HepG2 (cell line): ENCODE data around the gene ZNF384. TPM values are rescaled to one million over a fixed set of nuclear protein-coding genes. Genes with fewer than 3 reads are reported as not detected.
A peak's percentile ranks its signal among the peaks of the same experiment; 100 is the strongest.

Experiments used
- ATAC-seq: fragments of 200-7000 bp; cut with Tn5 transposase; 3 replicates; pipeline ENCODE4 v1.9.1; 2020; ENCODE audit warnings: mild to moderate bottlenecking, moderate library complexity
- BruUV-seq: library from RNA; stranded (reverse); fragments of 400-500 nt; replicated peaks from 2 replicates; lab custom pipeline; 2021; lab: Mats Ljungman, UMichigan
- CTCF ChIA-PET: fragments of 300-600 bp; formaldehyde crosslinking; extraction: SDS; loops from one replicate; lab custom pipeline; 2021; ENCODE audit warnings: low total read pairs, inconsistent platforms, low intra/inter-chr PET ratio; lab: Yijun Ruan, JAX
- POLR2A ChIA-PET: fragments of 350-600 bp; sonication (Branson Sonifier 250); formaldehyde crosslinking; loops from one replicate; lab custom pipeline; 2020; ENCODE audit warnings: antibody characterized with exemption, inconsistent platforms; lab: Yijun Ruan, JAX
- DNase-seq: peaks from one replicate; pipeline ENCODE4 v3.0.0-alpha.2; 2015; ENCODE audit warnings: low spot score
- FAIRE-seq: peaks from 3 replicates; lab custom pipeline; 2011; peaks lifted over from hg19 to GRCh38; lab: Jason Lieb, UNC
- H2AFZ ChIP-seq: one replicate; pipeline ENCODE4 v1.6.1; 2011; ENCODE audit warnings: low read length, inconsistent platforms
- H3K27ac ChIP-seq: fragments of 300-600 bp; 3 replicates; pipeline ENCODE4 v1.8.0; 2011; ENCODE audit warnings: mixed run types, mild to moderate bottlenecking, mixed read lengths, low read length, inconsistent platforms; ENCODE audit not compliant: insufficient read depth; ENCODE audit errors: extremely low read length
- H3K27me3 ChIP-seq, 2 experiments: fragments of 200-600 bp in 1 of 2; 2 replicates in 1 of 2; 3 replicates in 1 of 2; pipeline versions ENCODE4 v1.6.0 to v1.8.0; 2011; ENCODE audit warnings: low read length in 2 of 2, mild to moderate bottlenecking in 2 of 2, moderate library complexity in 2 of 2, inconsistent platforms in 1 of 2; ENCODE audit not compliant: insufficient read depth in 2 of 2, control insufficient read depth in 1 of 2
- H3K36me3 ChIP-seq, 2 experiments: fragments of 200-600 bp in 1 of 2; replicated peaks in 1 of 2; 2 replicates in 1 of 2; 3 replicates in 1 of 2; pipeline versions ENCODE4 v1.5.1 to v1.8.0; 2011; ENCODE audit warnings: low read length in 2 of 2, inconsistent platforms in 1 of 2; ENCODE audit not compliant: insufficient read depth in 2 of 2, control insufficient read depth in 1 of 2
- H3K4me1 ChIP-seq: 2 replicates; pipeline ENCODE4 v1.5.1; 2012; ENCODE audit warnings: low read length, inconsistent platforms; ENCODE audit not compliant: insufficient read depth
- H3K4me2 ChIP-seq: 2 replicates; pipeline ENCODE4 v1.6.0; 2011; ENCODE audit warnings: low read depth, low read length, inconsistent platforms
- H3K4me3 ChIP-seq, 3 experiments: fragments of 200-600 bp in 1 of 3; sonication (generic), shearing (Covaris generic) in 1 of 3; replicated peaks in 1 of 3; 2 replicates each; pipeline ENCODE4 v1.5.1; 2011 to 2016; ENCODE audit warnings: low read length in 3 of 3, inconsistent platforms in 2 of 3, low read depth in 2 of 3, mild to moderate bottlenecking in 2 of 3, control low read depth in 1 of 3, mixed read lengths in 1 of 3; ENCODE audit not compliant: insufficient read depth in 1 of 3
- H3K79me2 ChIP-seq: one replicate; pipeline ENCODE4 v1.6.1; 2011; ENCODE audit warnings: low read length, inconsistent platforms; ENCODE audit not compliant: insufficient read depth
- H3K9ac ChIP-seq: 2 replicates; pipeline ENCODE4 v1.6.0; 2011; ENCODE audit warnings: mild to moderate bottlenecking, low read depth, low read length, inconsistent platforms; ENCODE audit not compliant: insufficient read depth
- H3K9me3 ChIP-seq: 2 replicates; pipeline ENCODE4 v1.5.1; 2012; ENCODE audit warnings: mild to moderate bottlenecking, low read length
- H4K20me1 ChIP-seq: 2 replicates; pipeline ENCODE4 v1.6.0; 2011; ENCODE audit warnings: inconsistent platforms, mild to moderate bottlenecking, low read length, moderate library complexity; ENCODE audit not compliant: insufficient read depth
- HOXA5 ChIP-seq: sonication (generic); formaldehyde crosslinking; IDR thresholded peaks from 2 replicates; pipeline ENCODE4 v1.4.0; 2020; ENCODE audit warnings: missing genetic modification reagents
- JUN ChIP-seq: sonication (generic); formaldehyde crosslinking; IDR thresholded peaks from 2 replicates; pipeline ENCODE4 v1.4.0; 2020; ENCODE audit warnings: mild to moderate bottlenecking, missing genetic modification reagents
- MAZ ChIP-seq, 2 experiments: sonication (generic) in 1 of 2; formaldehyde crosslinking in 1 of 2; IDR thresholded peaks; 2 replicates each; pipeline versions ENCODE4 v1.5.0 to v1.6.1; 2012 to 2020; ENCODE audit warnings: low read depth in 2 of 2, mild to moderate bottlenecking in 2 of 2, borderline replicate concordance in 1 of 2, improper control_type of control experiment in 1 of 2, low read length in 1 of 2, missing genetic modification reagents in 1 of 2, moderate library complexity in 1 of 2
- MTA1 ChIP-seq: sonication (generic); formaldehyde crosslinking; IDR thresholded peaks from 2 replicates; pipeline ENCODE4 v1.4.0; 2020; ENCODE audit warnings: missing genetic modification reagents, mild to moderate bottlenecking, borderline replicate concordance
- PATZ1 ChIP-seq: sonication (generic); formaldehyde crosslinking; IDR thresholded peaks from 2 replicates; pipeline ENCODE4 v1.4.0; 2020; ENCODE audit warnings: missing genetic modification reagents
- RXRA ChIP-seq: sonication (generic); formaldehyde crosslinking; IDR thresholded peaks from 2 replicates; pipeline ENCODE4 v1.5.1; 2020; ENCODE audit warnings: missing genetic modification reagents
- TEAD2 ChIP-seq: sonication (generic); formaldehyde crosslinking; IDR thresholded peaks from 2 replicates; pipeline ENCODE4 v1.9.0; 2021; ENCODE audit warnings: missing genetic modification reagents
- THRA ChIP-seq: sonication (generic); formaldehyde crosslinking; IDR thresholded peaks from 2 replicates; pipeline ENCODE4 v1.4.0; 2020; ENCODE audit warnings: missing genetic modification reagents, borderline replicate concordance
- ZNF230 ChIP-seq: sonication (generic); formaldehyde crosslinking; IDR thresholded peaks from 2 replicates; pipeline ENCODE4 v1.4.0; 2020; ENCODE audit warnings: mild to moderate bottlenecking, missing genetic modification reagents
- ZNF331 ChIP-seq: sonication (generic); formaldehyde crosslinking; IDR thresholded peaks from 2 replicates; pipeline ENCODE4 v1.4.0; 2020; ENCODE audit warnings: missing genetic modification reagents
- ZNF589 ChIP-seq: sonication (generic); formaldehyde crosslinking; conservative IDR thresholded peaks from 2 replicates; pipeline ENCODE4 v1.8.0; 2022; ENCODE audit warnings: mild to moderate bottlenecking, moderate library complexity, missing genetic modification reagents
- ZNF792 ChIP-seq: IDR thresholded peaks from 2 replicates; pipeline ENCODE4 v1.6.1; 2016
- WGBS: methylation state at CpG from one replicate; pipeline ENCODE4 v1.1.6; 2017; ENCODE audit warnings: low lambda C conversion rate; 5-methylcytosine and 5-hydroxymethylcytosine counted together
- in situ Hi-C: cut with HindIII; loops from 2 replicates; pipeline ENCODE4 v1.10.0; 2017; ENCODE audit warnings: low pct_unique_long_range_greater_than_20kb; ENCODE audit not compliant: extremely low pct_ligation_motif_present
- intact Hi-C: fragments of 100-400 bp; cut with micrococcal nuclease; formaldehyde crosslinking; loops from one replicate; pipeline ENCODE4 v1.10.0; 2022; ENCODE audit not compliant: unreplicated experiment
- polyA plus RNA-seq, 8 experiments: library from polyadenylated mRNA; depleted of rRNA in 3 of 8; stranded (reverse) in 7 of 8; unstranded in 1 of 8; fragments of >200 nt; fragmentation: Illumina TruSeq in 4 of 8; extraction: Trizol in 4 of 8; gene quantifications; 2 replicates each; pipeline versions ENCODE4 v1.2.1 to v1.2.3, GENCODE V29; 2011 to 2016; ENCODE audit warnings: low read depth in 4 of 8, missing spikeins in 1 of 8, mixed read lengths in 1 of 8; ENCODE audit not compliant: insufficient read depth in 1 of 8
- total RNA-seq, 5 experiments: library from RNA; depleted of rRNA; stranded (reverse); fragments of >200 nt; fragmentation: Illumina TruSeq; extraction: Trizol; gene quantifications; 2 replicates each; pipeline ENCODE4 v1.2.3, GENCODE V29; 2016; ENCODE audit warnings: low read depth in 1 of 5
- TF ChIP-seq, protein P1 (sequence below): sonication (generic); formaldehyde crosslinking; IDR thresholded peaks from 2 replicates; pipeline ENCODE4 v1.5.1; 2020; ENCODE audit warnings: mild to moderate bottlenecking, missing genetic modification reagents, moderate library complexity
- TF ChIP-seq, protein P2 (sequence below): sonication (generic); formaldehyde crosslinking; IDR thresholded peaks from 2 replicates; pipeline ENCODE4 v1.4.0; 2020; ENCODE audit warnings: mild to moderate bottlenecking, missing genetic modification reagents
- TF ChIP-seq, protein P3 (sequence below): sonication (generic); formaldehyde crosslinking; IDR thresholded peaks from 2 replicates; pipeline ENCODE4 v1.8.0; 2022; ENCODE audit warnings: low read depth, missing genetic modification reagents

The ZNF384 gene
- total and polyA plus RNA-seq, 2 of the 13 experiments (the other 11 are each of a cell fraction or from before 2014, with no cell fraction given), result 23.6 to 55.3 TPM

- no peak within 1 kb of the TSS for H2AFZ ChIP-seq
- in situ Hi-C loops, result no loop called here
- ATAC-seq, result peak; percentile 63
- H3K36me3 ChIP-seq, result no peaks in the 10 kb centered on the region
- peaks cover 27% of the 10 kb centered on the region for H3K4me1 ChIP-seq
- no peak for DNase-seq
- H3K79me2 ChIP-seq, result no peaks in the 10 kb centered on the region
- no peaks in the 10 kb centered on the region for H3K9me3 ChIP-seq
- FAIRE-seq, result no peak
- CTCF ChIA-PET, result no interaction called here
- H3K27ac ChIP-seq, result no peak within 1 kb of the TSS
- H4K20me1 ChIP-seq, result no peaks in the 10 kb centered on the region
- intact Hi-C loops, result no loop called here
- peak within 1 kb of the TSS; percentile 40 for H3K9ac ChIP-seq
- peak within 1 kb of the TSS; percentile 94 for H3K4me2 ChIP-seq
- peak within 1 kb of the TSS; percentile 40 to 74 (median 45); a peak in 5 of 6 replicates for H3K4me3 ChIP-seq
- no TSS peak for BruUV-seq
- WGBS, result 2% methylated on average over 21 of the region's 43 CpGs
- H3K27me3 ChIP-seq, result peaks cover 6 to 64% of the 10 kb centered on the region in 2 experiments
- POLR2A ChIA-PET, result no interaction called here
- TF ChIP-seq THRA (CRISPR knock-in tag) (no peak), MTA1 (CRISPR knock-in tag) (0 out of 2 replicates have a peak, but pooled peaks have one; percentile 22), HOXA5 (CRISPR knock-in tag) (no peak), MAZ (IDR thresholded peaks at IDR 0.05; ENCODE audit: borderline replicate concordance, low read depth, low read length) (no peak), MAZ (CRISPR knock-in tag; IDR thresholded peaks at IDR 0.05; ENCODE audit: low read depth) (peak; percentile 6; the same call in 1 of the 2 replicates), ZNF589 (CRISPR knock-in tag) (0 out of 2 replicates have a peak, but pooled peaks have one; percentile 34), JUN (CRISPR knock-in tag) (no peak), RXRA (CRISPR knock-in tag) (no peak), ZNF331 (CRISPR knock-in tag) (0 out of 2 replicates have a peak, but pooled peaks have one; percentile 23), PATZ1 (CRISPR knock-in tag) (peak; percentile 57; the same call in 1 of the 2 replicates), ZNF230 (CRISPR knock-in tag) (no peak), TEAD2 (no peak), ZNF792 (CRISPR knock-in tag) (no peak)
- TF ChIP-seq, protein P1, sequence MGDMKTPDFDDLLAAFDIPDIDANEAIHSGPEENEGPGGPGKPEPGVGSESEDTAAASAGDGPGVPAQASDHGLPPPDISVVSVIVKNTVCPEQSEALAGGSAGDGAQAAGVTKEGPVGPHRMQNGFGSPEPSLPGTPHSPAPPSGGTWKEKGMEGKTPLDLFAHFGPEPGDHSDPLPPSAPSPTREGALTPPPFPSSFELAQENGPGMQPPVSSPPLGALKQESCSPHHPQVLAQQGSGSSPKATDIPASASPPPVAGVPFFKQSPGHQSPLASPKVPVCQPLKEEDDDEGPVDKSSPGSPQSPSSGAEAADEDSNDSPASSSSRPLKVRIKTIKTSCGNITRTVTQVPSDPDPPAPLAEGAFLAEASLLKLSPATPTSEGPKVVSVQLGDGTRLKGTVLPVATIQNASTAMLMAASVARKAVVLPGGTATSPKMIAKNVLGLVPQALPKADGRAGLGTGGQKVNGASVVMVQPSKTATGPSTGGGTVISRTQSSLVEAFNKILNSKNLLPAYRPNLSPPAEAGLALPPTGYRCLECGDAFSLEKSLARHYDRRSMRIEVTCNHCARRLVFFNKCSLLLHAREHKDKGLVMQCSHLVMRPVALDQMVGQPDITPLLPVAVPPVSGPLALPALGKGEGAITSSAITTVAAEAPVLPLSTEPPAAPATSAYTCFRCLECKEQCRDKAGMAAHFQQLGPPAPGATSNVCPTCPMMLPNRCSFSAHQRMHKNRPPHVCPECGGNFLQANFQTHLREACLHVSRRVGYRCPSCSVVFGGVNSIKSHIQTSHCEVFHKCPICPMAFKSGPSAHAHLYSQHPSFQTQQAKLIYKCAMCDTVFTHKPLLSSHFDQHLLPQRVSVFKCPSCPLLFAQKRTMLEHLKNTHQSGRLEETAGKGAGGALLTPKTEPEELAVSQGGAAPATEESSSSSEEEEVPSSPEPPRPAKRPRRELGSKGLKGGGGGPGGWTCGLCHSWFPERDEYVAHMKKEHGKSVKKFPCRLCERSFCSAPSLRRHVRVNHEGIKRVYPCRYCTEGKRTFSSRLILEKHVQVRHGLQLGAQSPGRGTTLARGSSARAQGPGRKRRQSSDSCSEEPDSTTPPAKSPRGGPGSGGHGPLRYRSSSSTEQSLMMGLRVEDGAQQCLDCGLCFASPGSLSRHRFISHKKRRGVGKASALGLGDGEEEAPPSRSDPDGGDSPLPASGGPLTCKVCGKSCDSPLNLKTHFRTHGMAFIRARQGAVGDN (CRISPR knock-in tag), result peak; percentile 43; the same call in 1 of the 2 replicates
- TF ChIP-seq, protein P2, sequence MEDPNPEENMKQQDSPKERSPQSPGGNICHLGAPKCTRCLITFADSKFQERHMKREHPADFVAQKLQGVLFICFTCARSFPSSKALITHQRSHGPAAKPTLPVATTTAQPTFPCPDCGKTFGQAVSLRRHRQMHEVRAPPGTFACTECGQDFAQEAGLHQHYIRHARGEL, result no peak
- TF ChIP-seq, protein P3, sequence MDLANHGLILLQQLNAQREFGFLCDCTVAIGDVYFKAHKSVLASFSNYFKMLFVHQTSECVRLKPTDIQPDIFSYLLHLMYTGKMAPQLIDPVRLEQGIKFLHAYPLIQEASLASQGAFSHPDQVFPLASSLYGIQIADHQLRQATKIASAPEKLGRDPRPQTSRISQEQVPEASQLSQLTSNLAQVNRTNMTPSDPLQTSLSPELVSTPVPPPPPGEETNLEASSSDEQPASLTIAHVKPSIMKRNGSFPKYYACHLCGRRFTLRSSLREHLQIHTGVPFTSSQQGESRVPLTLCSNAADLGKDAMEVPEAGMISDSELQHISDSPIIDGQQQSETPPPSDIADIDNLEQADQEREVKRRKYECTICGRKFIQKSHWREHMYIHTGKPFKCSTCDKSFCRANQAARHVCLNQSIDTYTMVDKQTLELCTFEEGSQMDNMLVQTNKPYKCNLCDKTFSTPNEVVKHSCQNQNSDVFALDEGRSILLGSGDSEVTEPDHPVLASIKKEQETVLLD (CRISPR knock-in tag), result 0 out of 2 replicates have a peak, but pooled peaks have one; percentile 22
These were observed 11.5 kb upstream of the ZNF384 start, which contains the start of gene PIANP for GRCh38 chr12:6700646-6701051. TSS of gene PIANP (minus strand) at chr12:6700815. CDS start at chr12:6698061, 2,754 bp downstream.
